Suprapubic skin (tissue), 3 donors: Measurements from ENCODE around the gene RNASEH1.

ENCODE experiments used
- EP300 ChIP-seq: sonication (generic); formaldehyde crosslinking; IDR thresholded peaks from one replicate; pipeline ENCODE4 v1.6.1; 2017; ENCODE audit warnings: antibody characterized with exemption
- TF ChIP-seq, protein P1 (sequence below), 2 donors: fragments of 200-600 bp in 1 of 2; fragments of 450-650 bp in 1 of 2; sonication (generic) in 1 of 2; IDR thresholded peaks; one replicate each; pipeline ENCODE4 v1.5.1; 2016 to 2019; ENCODE audit warnings: antibody characterized with exemption in 2 of 2, mild to moderate bottlenecking in 1 of 2, moderate library complexity in 1 of 2

DNA sequence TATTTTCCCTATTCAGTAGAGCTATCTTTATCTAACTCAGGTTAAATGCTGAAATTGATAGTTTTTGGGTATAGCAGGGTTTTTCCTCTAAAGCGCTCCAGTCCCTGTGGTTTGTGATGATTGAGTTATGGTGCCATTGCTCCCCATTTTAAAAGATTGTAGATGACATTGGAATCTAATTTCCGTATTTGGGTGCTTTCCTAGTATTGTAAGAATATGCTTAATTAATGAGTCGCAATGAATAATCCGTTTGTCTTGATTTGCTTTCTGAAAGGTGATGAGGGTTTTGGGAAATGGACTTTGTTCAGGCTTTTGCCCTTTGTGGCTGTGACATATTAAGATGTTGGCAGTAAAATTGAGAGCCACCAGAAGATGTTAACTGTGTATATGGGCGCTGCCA, 20.9 kb upstream of the RNASEH1 start:
- TF ChIP-seq, protein P1, sequence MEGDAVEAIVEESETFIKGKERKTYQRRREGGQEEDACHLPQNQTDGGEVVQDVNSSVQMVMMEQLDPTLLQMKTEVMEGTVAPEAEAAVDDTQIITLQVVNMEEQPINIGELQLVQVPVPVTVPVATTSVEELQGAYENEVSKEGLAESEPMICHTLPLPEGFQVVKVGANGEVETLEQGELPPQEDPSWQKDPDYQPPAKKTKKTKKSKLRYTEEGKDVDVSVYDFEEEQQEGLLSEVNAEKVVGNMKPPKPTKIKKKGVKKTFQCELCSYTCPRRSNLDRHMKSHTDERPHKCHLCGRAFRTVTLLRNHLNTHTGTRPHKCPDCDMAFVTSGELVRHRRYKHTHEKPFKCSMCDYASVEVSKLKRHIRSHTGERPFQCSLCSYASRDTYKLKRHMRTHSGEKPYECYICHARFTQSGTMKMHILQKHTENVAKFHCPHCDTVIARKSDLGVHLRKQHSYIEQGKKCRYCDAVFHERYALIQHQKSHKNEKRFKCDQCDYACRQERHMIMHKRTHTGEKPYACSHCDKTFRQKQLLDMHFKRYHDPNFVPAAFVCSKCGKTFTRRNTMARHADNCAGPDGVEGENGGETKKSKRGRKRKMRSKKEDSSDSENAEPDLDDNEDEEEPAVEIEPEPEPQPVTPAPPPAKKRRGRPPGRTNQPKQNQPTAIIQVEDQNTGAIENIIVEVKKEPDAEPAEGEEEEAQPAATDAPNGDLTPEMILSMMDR (IDR thresholded peaks at IDR 0.05): no peak
- no peak for TF ChIP-seq EP300
